Measurements from ENCODE around the gene DGKD.

GRCh38 chr2:233486357-233486756, 132.1 kb downstream of the DGKD start:
- TF ChIP-seq EZH2 (IDR thresholded peaks at IDR 0.05; ENCODE audit: insufficient read depth, poor library complexity, severe bottlenecking) (no peak), EZH2phosphoT487 (IDR thresholded peaks at IDR 0.05; ENCODE audit: insufficient read depth, low read depth) (no peak)

Measured in GM23248 (cell line).